ENCODE results near the gene CCDC127. TPM values are rescaled to one million over a fixed set of nuclear protein-coding genes. Genes with fewer than 3 reads are reported as not detected.

CCDC127 gene
- total RNA-seq, 4 donors from 2014 or later: 0.97 to 4.2 (median 1.9) TPM

DNA sequence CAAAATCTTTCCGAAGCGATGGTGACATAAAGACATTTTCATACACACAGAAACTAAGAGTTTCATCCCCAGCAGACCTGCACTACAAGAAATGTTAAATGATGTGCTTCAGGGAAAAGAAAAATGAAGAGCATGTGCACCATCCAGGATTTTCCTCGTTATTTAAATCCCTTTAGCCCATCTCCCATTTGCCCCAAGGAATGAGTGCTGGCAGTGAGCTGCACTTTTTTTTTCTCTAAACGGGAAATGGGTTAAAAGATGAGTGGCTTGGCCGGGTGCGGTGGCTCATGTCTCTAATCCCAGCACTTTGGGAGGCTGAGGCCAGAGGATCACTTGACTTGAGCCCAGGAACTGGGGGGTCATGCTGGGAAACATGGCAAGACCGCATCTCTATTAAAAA is 33.5 kb downstream of the CCDC127 start:
- TF ChIP-seq, protein P1, sequence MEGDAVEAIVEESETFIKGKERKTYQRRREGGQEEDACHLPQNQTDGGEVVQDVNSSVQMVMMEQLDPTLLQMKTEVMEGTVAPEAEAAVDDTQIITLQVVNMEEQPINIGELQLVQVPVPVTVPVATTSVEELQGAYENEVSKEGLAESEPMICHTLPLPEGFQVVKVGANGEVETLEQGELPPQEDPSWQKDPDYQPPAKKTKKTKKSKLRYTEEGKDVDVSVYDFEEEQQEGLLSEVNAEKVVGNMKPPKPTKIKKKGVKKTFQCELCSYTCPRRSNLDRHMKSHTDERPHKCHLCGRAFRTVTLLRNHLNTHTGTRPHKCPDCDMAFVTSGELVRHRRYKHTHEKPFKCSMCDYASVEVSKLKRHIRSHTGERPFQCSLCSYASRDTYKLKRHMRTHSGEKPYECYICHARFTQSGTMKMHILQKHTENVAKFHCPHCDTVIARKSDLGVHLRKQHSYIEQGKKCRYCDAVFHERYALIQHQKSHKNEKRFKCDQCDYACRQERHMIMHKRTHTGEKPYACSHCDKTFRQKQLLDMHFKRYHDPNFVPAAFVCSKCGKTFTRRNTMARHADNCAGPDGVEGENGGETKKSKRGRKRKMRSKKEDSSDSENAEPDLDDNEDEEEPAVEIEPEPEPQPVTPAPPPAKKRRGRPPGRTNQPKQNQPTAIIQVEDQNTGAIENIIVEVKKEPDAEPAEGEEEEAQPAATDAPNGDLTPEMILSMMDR (IDR thresholded peaks at IDR 0.05): no peak
- no peak for TF ChIP-seq POLR2A (IDR thresholded peaks at IDR 0.05)
- H3K9me3 ChIP-seq: no peaks in the 10 kb centered on the region
- WGBS, 2 donors: 34 to 37% methylated on average over 7 of the region's 7 CpGs
- intact Hi-C loops (cut with DNase I): no loop called here
- no peak overlapping the region for H3K4me3 ChIP-seq
- H3K4me1 ChIP-seq: peaks cover 0 to 10% (median 5%) of the 10 kb centered on the region in 3 donors
- no peaks in the 10 kb centered on the region for H3K36me3 ChIP-seq
- H3K27ac ChIP-seq: no peak overlapping the region
- no peak for DNase-seq
- H3K27me3 ChIP-seq: peaks cover 0 to 68% (median 0%) of the 10 kb centered on the region in 4 donors

DNA sequence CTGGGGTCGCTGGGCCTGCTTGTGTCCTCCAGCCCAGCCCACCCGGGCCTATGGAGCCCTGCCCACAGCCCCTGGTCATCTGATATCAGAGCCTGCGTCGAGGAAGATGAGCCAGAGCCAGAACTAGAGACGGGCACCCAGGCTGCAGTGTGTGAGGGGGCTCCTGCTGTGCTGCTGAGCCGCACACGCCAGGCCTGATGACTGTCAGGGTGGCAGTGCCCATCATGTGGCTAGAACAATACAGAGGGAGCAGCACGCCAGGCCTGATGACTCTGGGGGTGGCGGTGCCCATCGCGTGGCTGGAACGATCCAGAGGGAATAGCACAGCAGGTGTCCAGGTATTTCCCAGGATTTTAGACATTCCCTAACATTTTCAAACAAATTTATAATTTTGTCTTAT is 35.8 kb downstream of the CCDC127 start:
- no peak for DNase-seq
- no peak overlapping the region for H3K27ac ChIP-seq
- H3K9me3 ChIP-seq: no peaks in the 10 kb centered on the region
- no peaks in the 10 kb centered on the region for H3K4me1 ChIP-seq
- no peaks in the 10 kb centered on the region for H3K36me3 ChIP-seq
- H3K27me3 ChIP-seq: peaks cover 0 to 49% (median 0%) of the 10 kb centered on the region in 4 donors
- intact Hi-C loops (cut with DNase I): no loop called here
- 90 to 99% methylated on average over 7 to 8 of the region's 12 CpGs for WGBS, 2 donors
- no peak for TF ChIP-seq POLR2A (IDR thresholded peaks at IDR 0.05)
- TF ChIP-seq, protein P1 (IDR thresholded peaks at IDR 0.05): no peak
- H3K4me3 ChIP-seq: no peak overlapping the region

DNA sequence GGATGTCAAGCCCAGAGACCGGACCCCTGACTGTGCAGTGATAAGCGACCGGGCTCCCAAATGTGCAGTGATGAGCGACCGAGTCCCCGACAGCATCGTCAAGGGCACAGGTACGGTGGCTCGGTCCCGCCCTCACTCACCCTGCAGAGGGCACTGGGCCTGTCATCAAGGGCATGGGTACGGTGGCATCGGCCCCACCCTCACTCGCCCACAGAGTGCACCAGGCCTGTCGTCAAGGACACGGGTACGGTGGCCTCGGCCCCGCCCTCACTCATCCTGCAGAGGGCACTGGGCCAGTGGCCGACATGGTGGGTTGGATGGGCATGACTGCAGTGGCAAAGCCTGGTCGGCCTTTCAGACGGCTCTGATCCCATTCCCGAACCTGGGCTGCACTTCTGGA is 36.4 kb downstream of the CCDC127 start:
- WGBS, 2 donors: 86% methylated on average over 4 of the region's 22 CpGs; no CpG with 5 or more reads in 1 of the 2 donors
- H3K4me3 ChIP-seq: no peak overlapping the region

DNA sequence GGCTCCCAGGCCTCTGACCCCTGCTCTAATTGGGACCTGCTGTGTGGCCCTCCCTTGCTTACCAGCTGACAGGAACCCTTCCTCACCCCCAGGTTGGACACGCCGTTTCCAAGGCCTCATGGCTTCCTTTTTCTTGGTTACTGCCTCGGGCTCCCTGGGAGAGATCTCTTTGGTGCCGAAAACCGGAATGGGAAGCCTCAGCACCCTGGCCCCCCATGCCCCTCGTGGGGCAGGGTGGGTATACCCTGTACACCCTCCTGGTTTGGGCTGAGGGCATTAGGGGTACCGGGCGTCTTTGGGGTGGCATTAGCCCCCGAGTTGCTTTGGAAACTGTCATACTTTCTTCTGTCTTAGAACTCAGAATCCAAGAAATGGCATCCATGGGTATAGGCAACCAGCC is 36.8 kb downstream of the CCDC127 start:
- no peak overlapping the region for H3K27ac ChIP-seq
- DNase-seq: no peak
- WGBS, 2 donors: 94 to 96% methylated on average over 7 to 9 of the region's 9 CpGs
- no peak for TF ChIP-seq POLR2A (IDR thresholded peaks at IDR 0.05)
- TF ChIP-seq, protein P1 (IDR thresholded peaks at IDR 0.05): no peak
- no peaks in the 10 kb centered on the region for H3K9me3 ChIP-seq
- intact Hi-C loops (cut with DNase I): no loop called here
- no peaks in the 10 kb centered on the region for H3K36me3 ChIP-seq
- H3K27me3 ChIP-seq: peaks cover 0 to 40% (median 0%) of the 10 kb centered on the region in 4 donors
- no peaks in the 10 kb centered on the region for H3K4me1 ChIP-seq
- H3K4me3 ChIP-seq: no peak overlapping the region

More for the DNA sequence above, 36.4 kb downstream of the CCDC127 start:
- intact Hi-C loops (cut with DNase I): no loop called here
- TF ChIP-seq, protein P1 (IDR thresholded peaks at IDR 0.05): no peak
- TF ChIP-seq POLR2A (IDR thresholded peaks at IDR 0.05): no peak
- DNase-seq: no peak
- Histone ChIP-seq H3K27ac (no peak overlapping the region), H3K4me1 (no peaks in the 10 kb centered on the region), H3K9me3 (no peaks in the 10 kb centered on the region), H3K36me3 (no peaks in the 10 kb centered on the region), H3K27me3 (peaks cover 0 to 44% (median 0%) of the 10 kb centered on the region in 4 donors)

DNA sequence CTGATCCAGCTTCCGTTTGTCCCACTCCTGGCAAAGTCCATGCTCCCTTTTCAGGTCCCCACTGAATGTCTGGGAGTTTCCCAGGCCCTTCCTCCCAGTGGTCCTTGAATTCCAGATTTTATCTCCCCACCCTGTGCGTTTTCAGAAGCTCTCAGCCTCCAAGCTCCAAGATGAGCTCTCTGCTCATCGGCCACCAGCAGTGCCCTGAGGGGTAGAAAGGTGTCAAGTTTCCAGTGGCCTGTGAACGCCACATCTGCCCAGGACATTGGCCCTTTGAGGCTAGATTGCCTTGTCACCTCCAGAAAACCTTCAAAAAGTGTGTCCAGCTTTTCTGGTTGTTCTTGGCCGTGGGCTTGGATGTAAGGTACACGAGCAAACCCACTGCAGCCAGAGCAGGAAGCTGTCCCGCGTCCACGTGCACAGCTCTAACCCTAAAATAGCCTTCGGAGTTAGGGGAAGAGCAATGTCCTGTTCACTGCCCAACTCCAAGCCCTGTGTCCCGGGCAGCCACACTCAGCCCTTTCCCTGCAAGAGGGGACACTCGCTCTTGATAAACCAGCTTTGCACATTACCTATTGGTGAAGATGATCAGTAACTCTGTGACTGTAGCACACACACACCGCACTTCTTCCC is 37.6 kb downstream of the CCDC127 start:
- DNase-seq: no peak
- no peak for TF ChIP-seq POLR2A (IDR thresholded peaks at IDR 0.05)
- TF ChIP-seq, protein P1 (IDR thresholded peaks at IDR 0.05): no peak
- Histone ChIP-seq H3K36me3 (no peaks in the 10 kb centered on the region), H3K4me3 (no peak overlapping the region), H3K27ac (no peak overlapping the region), H3K9me3 (no peaks in the 10 kb centered on the region), H3K27me3 (peaks cover 0 to 38% (median 0%) of the 10 kb centered on the region in 4 donors), H3K4me1 (no peaks in the 10 kb centered on the region)
- intact Hi-C loops (cut with DNase I): no loop called here
- WGBS, 2 donors: 87 to 94% methylated on average over 3 to 10 of the region's 13 CpGs
